Karpas-422 (cell line): ENCODE measurements around the gene TP53TG3E. TPM values are rescaled to one million over a fixed set of nuclear protein-coding genes. Genes with fewer than 3 reads are reported as not detected.
"Not testable (repeated sequence)": the region's sequence is repeated elsewhere in the genome, so short reads cannot be mapped to it uniquely, and the experiment has no call there.

ENCODE experiments used
- DNase-seq: peaks from one replicate; pipeline ENCODE4 v3.0.0-alpha.2; 2015
- H2AFZ ChIP-seq: fragments of 200-600 bp; sonication (generic); 2 replicates; pipeline ENCODE4 v1.6.1; 2014; ENCODE audit warnings: antibody characterized with exemption, low read length, mixed read lengths
- H3K27ac ChIP-seq: fragments of 200-600 bp; sonication (generic); 2 replicates; pipeline ENCODE4 v1.5.1; 2014; ENCODE audit warnings: mild to moderate bottlenecking, low read length, moderate library complexity
- H3K27me3 ChIP-seq: fragments of 200-600 bp; sonication (generic); 2 replicates; pipeline ENCODE4 v1.6.1; 2014; ENCODE audit warnings: low read length, mixed read lengths
- H3K36me3 ChIP-seq: fragments of 200-600 bp; sonication (generic); 2 replicates; pipeline ENCODE4 v1.6.1; 2014; ENCODE audit warnings: low read length, mixed read lengths; ENCODE audit not compliant: insufficient read depth
- H3K4me1 ChIP-seq: fragments of 200-600 bp; sonication (generic); 2 replicates; pipeline ENCODE4 v1.6.1; 2014; ENCODE audit warnings: mild to moderate bottlenecking, low read length, mixed read lengths
- H3K4me2 ChIP-seq: fragments of 200-600 bp; sonication (generic); 2 replicates; pipeline ENCODE4 v1.6.1; 2014; ENCODE audit warnings: low read length, low read depth, mild to moderate bottlenecking; ENCODE audit not compliant: poor library complexity, severe bottlenecking
- H3K4me3 ChIP-seq: fragments of 200-600 bp; sonication (generic); 2 replicates; pipeline ENCODE4 v1.5.1; 2014; ENCODE audit warnings: mild to moderate bottlenecking, antibody characterized with exemption, low read length, mixed read lengths
- H3K79me2 ChIP-seq: fragments of 200-600 bp; sonication (generic); 2 replicates; pipeline ENCODE4 v1.6.1; 2014; ENCODE audit warnings: mild to moderate bottlenecking, low read length, mixed read lengths
- H3K9ac ChIP-seq: fragments of 200-600 bp; sonication (generic); 2 replicates; pipeline ENCODE4 v1.6.0; 2014; ENCODE audit warnings: low read length
- H3K9me2 ChIP-seq: fragments of 200-600 bp; sonication (generic), shearing (Covaris generic); replicated peaks from 2 replicates; pipeline ENCODE4 v1.6.0; 2014; ENCODE audit warnings: mild to moderate bottlenecking, low read length, moderate library complexity; ENCODE audit not compliant: insufficient read depth
- H3K9me3 ChIP-seq: fragments of 300-700, 200-600 bp; sonication (generic); 2 replicates; pipeline ENCODE4 v1.6.1; 2014; ENCODE audit warnings: low read length, mixed read lengths
- H4K20me1 ChIP-seq: fragments of 200-600 bp; sonication (generic); 2 replicates; pipeline ENCODE4 v1.6.1; 2014; ENCODE audit warnings: mild to moderate bottlenecking, antibody characterized with exemption, low read length, low read depth; ENCODE audit not compliant: insufficient read depth
- small RNA-seq: library from RNA; depleted of rRNA; stranded (forward); fragments of <200 nt; gene quantifications from one replicate; pipeline ENCODE3, GENCODE V24; 2014
- total RNA-seq: library from RNA; depleted of rRNA; stranded (reverse); fragments of >200 nt; shearing (Covaris generic); gene quantifications from 2 replicates; pipeline ENCODE4 v1.2.3, GENCODE V29; 2014; ENCODE audit warnings: low replicate concordance; rRNA removed

TP53TG3E gene, protein sequence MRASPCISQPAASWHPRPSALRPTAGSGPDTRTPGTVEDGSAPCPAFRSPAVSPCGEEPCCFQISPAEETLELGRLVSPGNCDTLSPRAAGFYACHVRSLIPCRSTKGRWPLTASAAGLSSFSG
- total RNA-seq = not detected in 2 replicates

- H3K79me2 ChIP-seq, H3K27ac ChIP-seq, H3K4me2 ChIP-seq, H4K20me1 ChIP-seq, H3K4me1 ChIP-seq, H3K9ac ChIP-seq, H3K9me3 ChIP-seq, H3K36me3 ChIP-seq, H3K9me2 ChIP-seq, H3K4me3 ChIP-seq, H2AFZ ChIP-seq, DNase-seq, H3K27me3 ChIP-seq: not testable (repeated sequence)
Observed at GRCh38 chr16:33304006-33304405, at the start of gene TP53TG3E. TP53TG3E (plus strand) TSS chr16:33304306; CDS start chr16:33304374, 68 bp downstream.

DNA sequence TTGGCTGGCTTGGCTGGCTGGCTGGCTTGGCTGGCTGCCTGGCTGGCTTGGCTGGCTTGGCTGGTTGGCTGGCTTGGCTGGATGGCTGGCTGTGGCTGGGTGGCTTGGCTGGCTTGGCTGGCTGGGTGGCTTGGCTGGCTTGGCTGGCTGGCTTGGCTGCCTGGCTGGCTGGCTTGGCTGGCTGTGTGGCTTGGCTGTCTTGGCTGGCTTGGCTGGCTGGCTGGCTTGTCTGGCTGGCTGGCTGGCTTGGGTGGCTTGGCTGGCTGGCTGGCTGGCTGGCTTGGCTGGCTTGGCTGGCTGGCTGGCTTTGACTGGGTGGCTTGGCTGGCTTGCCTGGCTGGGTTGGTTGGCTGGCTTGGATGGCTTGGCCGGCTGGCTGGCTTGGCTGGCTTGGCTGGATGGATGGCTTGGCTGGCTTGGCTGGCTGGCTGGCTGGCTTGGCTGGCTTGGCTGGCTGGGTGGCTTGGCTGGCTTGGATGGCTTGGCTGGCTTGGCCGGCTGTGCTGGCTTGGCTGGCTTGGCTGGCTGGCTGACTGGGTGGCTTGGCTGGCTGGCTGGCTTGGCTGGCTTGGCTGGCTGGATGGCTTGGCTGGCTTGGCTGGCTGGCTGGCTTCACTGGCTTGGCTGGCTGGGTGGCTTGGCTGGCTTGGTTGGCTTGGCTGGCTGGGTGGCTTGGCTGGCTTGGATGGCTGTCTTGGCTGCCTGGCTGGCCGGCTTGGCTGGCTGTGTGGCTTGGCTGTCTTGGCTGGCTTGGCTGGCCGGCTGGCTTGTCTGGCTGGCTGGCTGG, 32.3 kb downstream of the TP53TG3E start:
- not testable (repeated sequence) for H3K9me2 ChIP-seq, H3K9ac ChIP-seq, H3K4me1 ChIP-seq, H3K27ac ChIP-seq, H2AFZ ChIP-seq, H3K79me2 ChIP-seq, H3K4me2 ChIP-seq, H3K9me3 ChIP-seq, H3K27me3 ChIP-seq, H4K20me1 ChIP-seq, H3K36me3 ChIP-seq, H3K4me3 ChIP-seq
- DNase-seq = peak; percentile 39

- not testable (repeated sequence) for H2AFZ ChIP-seq, DNase-seq, H3K4me1 ChIP-seq, H3K27me3 ChIP-seq, H3K36me3 ChIP-seq, H3K4me2 ChIP-seq, H3K27ac ChIP-seq, H3K9me3 ChIP-seq, H3K9ac ChIP-seq, H3K9me2 ChIP-seq, H3K79me2 ChIP-seq, H3K4me3 ChIP-seq, H4K20me1 ChIP-seq
Observed at GRCh38 chr16:33337627-33338542, 33.8 kb downstream of the TP53TG3E start.

- not testable (repeated sequence) for H2AFZ ChIP-seq, H4K20me1 ChIP-seq, H3K4me3 ChIP-seq, H3K36me3 ChIP-seq, H3K4me1 ChIP-seq, H3K9me2 ChIP-seq, H3K79me2 ChIP-seq, H3K9ac ChIP-seq, H3K4me2 ChIP-seq, DNase-seq, H3K27ac ChIP-seq, H3K9me3 ChIP-seq, H3K27me3 ChIP-seq
Observed at GRCh38 chr16:33338543-33338951, 34.4 kb downstream of the TP53TG3E start.

- not testable (repeated sequence) for H3K4me3 ChIP-seq, H3K9me3 ChIP-seq, H3K27ac ChIP-seq, H3K4me1 ChIP-seq, H3K9ac ChIP-seq, H3K79me2 ChIP-seq, H4K20me1 ChIP-seq, H2AFZ ChIP-seq, H3K9me2 ChIP-seq, H3K36me3 ChIP-seq, H3K27me3 ChIP-seq, H3K4me2 ChIP-seq
- DNase-seq = peak; percentile 41
Observed at GRCh38 chr16:33339093-33340061, 35.3 kb downstream of the TP53TG3E start.

Small RNA genes within 50 kb of the gene (small RNA-seq; reads per million reads assigned to genes)
- not detected for gene AC141257.3

Other genes with a start within 250 kb of the TP53TG3E start
- gene TP53TG3C, start 110.1 kb upstream of the TP53TG3E start, total RNA-seq = not detected in 2 replicates
- not detected in 2 replicates for gene TP53TG3B, start 56.5 kb downstream of the TP53TG3E start, total RNA-seq
- not detected in 2 replicates for gene TP53TG3F, start 155.3 kb downstream of the TP53TG3E start, total RNA-seq